HS-27A (cell line): ENCODE results near the gene EPGN.
A peak's percentile ranks its signal among the peaks of the same experiment; 100 is the strongest.

Experiments used
- DNase-seq: peaks from one replicate; pipeline ENCODE4 v3.0.0-alpha.2; 2012; ENCODE audit warnings: low read depth, missing footprints

Gene EPGN

DNA sequence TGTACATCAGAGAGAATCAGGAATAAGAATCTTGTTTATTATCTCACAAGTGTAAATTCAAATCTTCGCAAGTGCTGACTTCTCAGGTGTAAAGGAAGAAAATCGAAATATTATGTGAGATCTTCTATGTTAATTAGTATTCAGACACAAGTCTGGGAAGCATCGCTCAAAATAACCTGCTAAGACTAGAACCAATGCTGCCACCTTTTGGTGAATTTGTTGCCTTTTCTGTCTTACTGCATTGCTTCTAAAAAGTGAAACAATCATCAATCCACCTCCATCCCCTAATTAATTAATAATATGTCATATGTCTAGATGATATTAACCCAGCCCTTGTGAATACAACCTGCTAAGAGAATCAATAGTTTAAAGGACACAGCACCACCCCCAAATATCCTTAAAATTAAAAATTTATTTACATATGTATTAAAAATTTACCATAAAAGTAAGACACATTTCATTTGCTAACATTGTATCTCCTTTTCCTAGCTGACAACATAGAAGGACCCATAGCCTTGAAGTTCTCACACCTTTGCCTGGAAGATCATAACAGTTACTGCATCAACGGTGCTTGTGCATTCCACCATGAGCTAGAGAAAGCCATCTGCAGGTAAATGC, 3.5 kb downstream of the EPGN start:
- peak; percentile 34 for DNase-seq

GRCh38 chr4:74314329-74314728, 6.1 kb downstream of the EPGN start:
- no peak for DNase-seq

DNA sequence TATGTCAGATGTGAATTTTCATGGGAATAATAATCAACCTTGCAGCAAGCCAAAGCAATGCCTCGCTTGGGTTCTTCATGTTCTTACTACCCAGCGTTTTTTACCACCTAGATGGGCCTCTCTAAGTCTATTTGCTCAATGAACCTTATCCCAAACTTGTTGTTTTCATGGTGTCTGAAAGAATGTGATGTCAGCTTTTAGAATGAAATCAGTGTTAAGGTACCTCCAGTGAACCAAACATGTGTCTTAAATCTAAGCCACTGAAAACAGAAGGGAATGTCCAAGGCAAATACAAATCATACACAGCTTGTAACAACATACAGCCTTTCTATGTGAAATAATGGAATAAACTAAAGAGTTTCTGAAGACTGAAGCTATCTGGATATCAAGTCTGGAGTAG, 6.7 kb downstream of the EPGN start:
- DNase-seq = no peak

DNA sequence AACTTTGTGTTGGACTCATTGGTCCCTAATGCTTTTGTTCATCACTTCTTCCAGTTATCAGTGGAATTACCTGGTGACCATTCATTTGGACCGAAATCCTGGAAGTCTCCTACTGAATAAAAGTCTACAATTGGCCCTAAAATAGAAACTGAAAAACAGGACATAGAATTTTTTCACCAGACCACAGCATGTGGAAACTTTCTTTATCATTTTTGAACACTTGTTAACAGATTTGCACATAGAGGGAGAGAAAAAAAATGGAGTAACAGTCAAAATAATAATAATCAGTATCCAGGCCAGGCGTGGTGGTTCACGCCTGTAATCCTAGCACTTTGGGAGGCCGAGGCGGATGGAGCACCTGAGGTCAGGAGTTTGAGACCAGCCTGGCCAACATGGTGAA, 7.1 kb downstream of the EPGN start:
- DNase-seq = no peak

DNA sequence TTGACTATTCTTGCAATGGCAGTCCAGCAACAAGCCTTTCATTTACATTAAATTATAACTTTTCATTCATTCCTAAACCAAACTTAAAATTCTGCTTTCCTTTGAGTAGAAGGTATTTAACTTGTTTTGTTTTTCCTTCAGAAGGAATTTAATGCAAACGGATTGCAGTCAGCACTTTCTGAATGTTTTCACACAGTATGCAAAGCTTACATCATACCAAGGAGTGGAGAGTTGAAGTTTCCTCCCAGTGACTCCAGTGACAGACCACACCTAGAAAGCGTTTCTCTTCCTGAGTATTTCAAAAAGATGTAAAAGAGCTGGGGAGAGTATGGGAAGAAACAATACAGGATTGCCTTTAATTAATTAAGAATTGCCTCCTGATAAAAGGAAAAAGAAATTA, 8.1 kb downstream of the EPGN start:
- DNase-seq = no peak

DNA sequence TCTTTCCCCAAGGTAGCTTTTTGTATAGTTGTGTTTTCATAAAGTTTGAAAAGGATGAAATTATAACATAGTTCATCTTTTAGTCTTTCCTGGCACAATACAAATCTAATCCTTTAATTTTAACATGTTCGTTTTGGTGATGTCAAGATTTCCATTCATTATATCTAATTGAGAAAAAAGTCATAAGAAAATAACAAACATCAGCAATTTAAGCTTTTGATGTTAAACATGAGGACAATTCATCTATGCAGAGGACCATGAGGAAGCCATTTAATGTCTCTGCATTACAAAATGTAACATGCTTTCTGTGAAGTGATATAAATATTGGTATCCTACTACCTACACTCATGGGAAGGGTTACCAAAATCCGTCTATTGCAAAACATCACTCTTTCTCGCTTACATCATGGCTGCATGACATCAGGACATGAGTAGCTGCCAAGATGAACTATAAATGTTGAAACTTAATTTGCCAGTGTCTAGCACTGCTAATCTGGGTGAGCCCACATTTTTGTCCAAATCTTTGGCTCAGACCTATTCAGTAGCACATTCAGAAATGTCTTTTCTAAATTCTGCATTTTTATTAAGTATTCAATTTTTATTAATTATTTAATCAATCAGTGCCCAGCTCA, 9.5 kb downstream of the EPGN start:
- DNase-seq = no peak

DNA sequence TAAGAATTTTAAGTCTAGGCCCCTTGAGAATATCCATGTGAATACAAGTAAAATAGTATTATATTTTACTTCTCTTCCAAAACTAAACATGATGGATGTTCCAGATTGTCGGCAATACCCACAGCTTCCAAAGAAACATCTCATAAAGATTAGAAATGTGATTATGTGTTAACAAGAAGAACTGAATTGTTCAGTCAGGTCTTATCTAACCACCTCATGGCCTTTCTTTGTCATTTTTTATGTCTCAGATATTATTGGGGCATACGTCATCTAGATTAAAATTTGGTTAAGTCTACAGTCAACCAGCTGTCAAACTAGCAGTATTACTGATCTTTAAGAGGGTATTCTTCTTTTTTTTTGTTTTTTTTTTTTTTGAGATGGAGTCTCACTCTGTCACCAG, 10.0 kb downstream of the EPGN start:
- DNase-seq = no peak

GRCh38 chr4:74319470-74319869, 11.2 kb downstream of the EPGN start:
- DNase-seq = no peak

GRCh38 chr4:74320559-74321118, 12.4 kb downstream of the EPGN start:
- DNase-seq = peak; percentile 33

DNA sequence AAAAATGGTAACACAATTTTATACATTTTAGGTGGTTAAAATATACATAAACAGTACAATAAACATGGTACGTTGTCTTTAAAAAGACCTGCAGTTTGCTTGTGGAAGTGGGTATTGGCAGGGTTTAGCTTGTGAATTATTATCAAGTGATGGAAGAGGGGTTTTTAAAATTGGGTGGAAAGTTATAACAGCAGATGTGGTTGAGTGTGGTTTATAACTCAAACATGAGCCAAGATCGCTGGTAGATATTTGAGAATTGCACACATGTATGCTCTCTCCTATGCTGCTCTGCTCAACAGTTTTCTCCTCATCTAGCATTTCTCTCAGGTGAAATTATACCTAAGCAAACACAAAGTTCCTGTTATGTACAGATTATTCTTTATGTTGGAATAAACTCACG, 14.0 kb downstream of the EPGN start:
- no peak for DNase-seq

DNA sequence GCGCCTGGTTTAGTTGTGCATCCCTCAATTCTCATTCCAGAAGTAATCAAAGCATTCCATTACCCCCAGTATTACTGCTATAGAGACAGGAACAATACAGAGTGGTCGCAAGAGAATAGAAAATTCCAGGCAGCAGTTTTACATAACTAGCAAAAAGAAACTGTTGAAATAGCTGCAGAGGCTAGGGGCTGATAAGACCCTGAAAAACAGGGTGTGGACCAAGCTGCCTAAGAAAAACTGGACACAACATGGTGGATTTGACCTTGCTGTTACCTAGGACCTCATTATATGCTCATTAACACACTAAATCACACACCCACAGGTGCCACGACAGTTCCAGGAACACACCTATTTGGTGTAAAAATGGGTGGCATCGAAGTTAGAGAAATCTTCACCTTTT, 15.4 kb downstream of the EPGN start:
- DNase-seq = no peak

- DNase-seq = no peak
These were observed 16.0 kb downstream of the EPGN start for GRCh38 chr4:74324262-74324661.

- DNase-seq = no peak
These were observed 17.6 kb downstream of the EPGN start for GRCh38 chr4:74325886-74326285.

GRCh38 chr4:74327762-74328161, 19.5 kb downstream of the EPGN start:
- no peak for DNase-seq

DNA sequence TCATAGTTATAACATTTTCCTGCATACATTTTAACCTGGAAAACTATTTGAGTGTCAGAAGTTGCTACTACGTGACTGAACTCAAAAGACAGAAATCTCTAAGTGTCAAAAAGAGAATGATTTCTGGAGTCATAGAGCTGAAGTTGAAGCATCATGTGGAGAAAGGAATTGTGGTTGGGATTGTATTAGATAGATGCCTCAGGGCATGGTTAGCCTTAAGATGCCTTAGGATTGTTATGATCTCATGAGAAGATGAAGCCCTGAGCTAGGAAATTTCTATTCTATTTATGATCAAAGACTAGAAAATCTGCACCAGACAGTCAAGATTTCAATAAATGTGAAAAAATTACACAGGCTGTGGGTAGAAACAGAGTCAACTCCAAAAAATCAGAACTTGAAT, 20.2 kb downstream of the EPGN start:
- no peak for DNase-seq

GRCh38 chr4:74329307-74329706, 21.0 kb downstream of the EPGN start:
- DNase-seq = no peak

- no peak for DNase-seq
These were observed 22.1 kb downstream of the EPGN start for GRCh38 chr4:74330295-74330750.

DNA sequence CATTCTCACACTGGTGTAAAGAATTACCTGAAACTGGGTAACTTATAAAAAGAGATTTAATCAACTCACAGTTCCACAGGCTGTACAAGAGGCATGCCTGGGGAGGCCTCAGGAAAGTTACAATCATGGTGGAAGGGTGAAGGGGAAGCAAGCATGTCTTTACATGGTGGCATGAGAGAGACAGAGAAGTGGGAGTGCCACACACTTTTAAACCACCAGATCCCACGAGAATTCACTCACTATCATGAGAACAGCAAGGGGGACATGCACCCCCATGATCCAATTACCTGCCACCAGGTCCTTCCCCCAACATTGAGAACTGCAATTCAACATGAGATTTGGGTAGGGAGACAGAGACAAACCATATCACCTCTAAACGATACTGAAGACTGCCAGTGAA, 23.0 kb downstream of the EPGN start:
- DNase-seq = no peak

GRCh38 chr4:74331944-74332343, 23.7 kb downstream of the EPGN start:
- no peak for DNase-seq

DNA sequence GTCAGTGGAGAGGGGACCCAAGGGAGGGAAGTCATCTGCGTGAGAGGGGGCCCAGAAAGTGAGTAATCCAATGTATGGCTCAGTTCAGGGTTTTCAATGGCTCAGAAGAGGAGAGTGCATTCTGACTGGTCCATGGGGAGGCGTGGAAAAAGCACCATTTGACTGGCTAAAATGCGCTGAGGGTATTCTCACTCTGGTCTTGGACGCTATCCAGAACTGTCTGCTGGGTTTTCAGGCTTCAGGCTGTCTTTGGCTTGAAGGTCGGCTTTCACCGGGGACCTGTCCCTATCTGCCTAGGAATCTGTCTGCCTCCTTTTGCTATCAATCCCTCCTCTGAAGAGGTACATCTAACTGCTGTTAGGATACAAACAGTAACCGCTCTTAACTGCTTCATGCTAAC, 26.4 kb downstream of the EPGN start:
- no peak for DNase-seq

DNA sequence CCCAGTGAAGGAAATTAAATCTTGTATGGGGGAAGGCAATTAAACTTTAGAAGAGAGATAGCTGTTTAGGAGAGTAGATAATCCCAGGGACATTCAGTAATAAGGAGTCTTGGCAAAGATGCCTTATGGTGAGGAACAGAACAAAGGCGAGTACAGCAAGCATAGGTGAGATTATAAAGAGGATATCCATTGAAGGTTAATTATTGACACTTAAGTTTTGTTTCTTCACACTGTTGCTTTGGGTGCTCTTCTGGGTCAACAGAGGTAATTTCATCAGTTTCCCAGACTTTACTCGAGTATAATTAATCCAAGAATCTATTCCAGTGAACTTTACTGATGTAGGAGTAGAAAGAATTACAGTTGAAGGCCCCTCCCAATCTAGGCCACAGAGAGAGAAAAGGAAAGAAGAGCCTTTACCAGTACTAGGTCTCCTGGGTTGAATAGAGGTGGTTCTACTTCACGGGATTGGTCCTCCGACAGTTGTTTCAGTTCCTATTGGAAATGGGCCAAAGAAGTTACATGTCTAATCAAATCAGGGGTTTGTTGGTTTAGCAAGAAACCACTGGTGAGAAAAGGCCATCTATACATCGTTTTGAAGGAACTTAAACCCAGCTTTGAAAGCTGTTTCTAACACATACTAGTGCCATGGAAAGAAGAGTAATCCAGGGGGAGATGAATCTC, 27.2 kb downstream of the EPGN start:
- no peak for DNase-seq

DNA sequence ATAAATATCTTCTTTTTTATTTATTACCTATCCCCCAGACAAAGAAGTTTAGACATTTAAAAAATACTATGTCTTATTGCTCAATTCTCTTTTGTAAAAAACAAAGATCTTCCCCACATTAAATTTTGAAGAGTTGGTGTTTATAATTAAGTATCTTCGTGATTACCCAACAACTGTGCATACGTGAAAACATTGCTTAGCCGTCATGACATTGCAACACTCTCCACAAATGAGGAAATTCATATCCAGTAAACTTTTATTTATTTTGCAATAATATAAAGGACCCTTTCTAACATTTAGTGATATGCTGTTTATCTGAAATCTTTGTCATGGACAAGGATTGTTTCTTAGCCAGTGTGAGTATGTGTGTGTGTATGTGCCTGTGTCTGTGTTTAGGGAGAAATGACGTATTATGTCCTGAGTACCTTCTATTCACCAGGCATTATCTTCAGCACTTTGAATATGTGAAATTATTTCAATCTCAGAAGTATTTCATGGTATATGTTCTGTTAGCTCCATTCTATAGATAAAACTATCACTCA, 30.6 kb downstream of the EPGN start:
- DNase-seq = no peak

GRCh38 chr4:74339501-74339900, 31.2 kb downstream of the EPGN start:
- no peak for DNase-seq
